Left ventricle myocardium superior (tissue), 1 donor: ENCODE data around the gene DLX6. TPM values are rescaled to one million over a fixed set of nuclear protein-coding genes. Genes with fewer than 3 reads are reported as not detected.

Source experiments
- ATAC-seq: fragments of 200-7000 bp; cut with Tn5 transposase; one replicate; pipeline ENCODE4 v1.9.1; 2020; ENCODE audit warnings: mild to moderate bottlenecking, moderate library complexity
- DNase-seq: peaks from one replicate; pipeline ENCODE4 v3.0.0-alpha.2; 2020
- intact Hi-C: fragments of 100-400 bp; cut with micrococcal nuclease; formaldehyde crosslinking; loops from one replicate; pipeline ENCODE4 v1.11.0; 2022
- total RNA-seq: library from RNA; stranded (reverse); fragmentation: NEBNext Ultra II Directional; extraction: Animal tissue kit (Norgen Biotek cat#: 25700); gene quantifications from one replicate; pipeline ENCODE4 v1.2.1, GENCODE V29; 2021
- donor health status: DM: no; HTN: yes; CAD: no; lungs with severe emphysema.

DLX6 gene
- total RNA-seq, 1 donor from 2014 or later = not detected

- DNase-seq (no peak), ATAC-seq (no peak)
- intact Hi-C loops = loop anchor here (5.0 kb wide), 1 partner anchor 1104 kb away; no protein-coding TSS in a partner anchor
These were observed 12.1 kb upstream of the DLX6 start for GRCh38 chr7:96993094-96993865.

- no peak for DNase-seq
- no peak for ATAC-seq
- intact Hi-C loops = loop anchor here (5.0 kb wide), 1 partner anchor 1103 kb away; no protein-coding TSS in a partner anchor
These were observed 11.4 kb upstream of the DLX6 start for GRCh38 chr7:96993980-96994379.

DNA sequence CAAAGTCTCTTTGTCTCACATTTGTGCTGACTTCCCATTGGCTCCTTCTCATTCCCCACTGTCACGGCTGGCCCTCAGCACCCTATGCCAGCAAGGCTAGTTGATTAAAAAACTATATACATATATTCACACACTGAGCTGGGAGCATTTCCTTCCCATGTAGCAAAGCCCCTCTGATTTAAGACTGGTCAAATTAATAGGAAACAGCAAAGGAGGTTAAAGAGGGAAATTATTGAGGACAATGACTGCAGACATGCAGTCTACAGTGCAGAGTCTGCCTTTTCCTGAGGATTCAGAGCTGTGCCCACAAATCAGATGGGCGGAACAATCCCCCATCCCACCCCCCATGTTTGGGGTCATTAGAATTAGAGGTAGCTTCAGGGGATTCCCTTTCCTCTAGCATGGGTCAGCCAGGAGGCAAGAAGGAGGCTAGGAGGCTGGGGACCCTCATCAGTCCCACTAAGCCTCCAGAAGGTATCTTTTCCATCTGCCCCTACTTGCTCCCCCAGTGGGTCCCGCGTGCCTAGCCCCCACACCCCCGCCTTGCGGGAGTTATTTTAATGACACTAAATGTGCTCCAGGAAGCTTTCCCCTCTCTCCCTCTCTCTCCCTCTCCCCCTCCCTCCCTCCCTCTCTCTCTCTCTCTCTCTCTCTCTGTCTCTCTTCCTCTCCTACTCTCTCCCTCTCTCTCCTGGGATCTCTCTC is 9.8 kb upstream of the DLX6 start:
- intact Hi-C loops = no loop called here
- DNase-seq (no peak), ATAC-seq (no peak)

GRCh38 chr7:96996111-96996957 is 9.0 kb upstream of the DLX6 start:
- intact Hi-C loops = no loop called here
- ATAC-seq = no peak
- no peak for DNase-seq

DNA sequence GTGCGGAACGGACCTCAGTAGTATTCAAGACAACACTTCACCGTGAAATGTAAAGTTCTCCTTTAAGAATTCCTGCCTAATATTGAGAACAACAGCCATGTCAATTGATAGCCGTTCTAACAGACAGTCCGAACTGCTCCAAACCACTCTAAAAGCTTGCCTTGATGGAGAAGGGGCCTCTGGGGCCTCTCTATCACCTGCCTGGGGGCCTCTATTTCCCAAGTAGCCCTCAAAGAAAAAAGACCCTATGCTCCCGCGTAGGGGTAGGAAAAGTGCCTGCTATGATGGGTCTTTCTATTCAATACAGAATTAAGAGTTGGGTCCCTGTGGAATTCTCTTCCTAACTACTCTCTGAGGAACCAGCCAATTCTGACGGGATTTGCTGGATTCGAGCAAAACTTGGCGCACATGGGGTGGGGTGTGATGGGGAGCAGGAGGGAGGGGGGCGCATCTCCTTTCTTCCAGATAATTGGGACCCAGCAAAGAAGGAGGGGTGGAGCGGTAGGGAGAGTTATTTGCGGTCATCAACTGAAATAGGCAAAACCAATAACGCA is 8.3 kb upstream of the DLX6 start:
- DNase-seq (no peak), ATAC-seq (no peak)
- intact Hi-C loops = no loop called here

DNA sequence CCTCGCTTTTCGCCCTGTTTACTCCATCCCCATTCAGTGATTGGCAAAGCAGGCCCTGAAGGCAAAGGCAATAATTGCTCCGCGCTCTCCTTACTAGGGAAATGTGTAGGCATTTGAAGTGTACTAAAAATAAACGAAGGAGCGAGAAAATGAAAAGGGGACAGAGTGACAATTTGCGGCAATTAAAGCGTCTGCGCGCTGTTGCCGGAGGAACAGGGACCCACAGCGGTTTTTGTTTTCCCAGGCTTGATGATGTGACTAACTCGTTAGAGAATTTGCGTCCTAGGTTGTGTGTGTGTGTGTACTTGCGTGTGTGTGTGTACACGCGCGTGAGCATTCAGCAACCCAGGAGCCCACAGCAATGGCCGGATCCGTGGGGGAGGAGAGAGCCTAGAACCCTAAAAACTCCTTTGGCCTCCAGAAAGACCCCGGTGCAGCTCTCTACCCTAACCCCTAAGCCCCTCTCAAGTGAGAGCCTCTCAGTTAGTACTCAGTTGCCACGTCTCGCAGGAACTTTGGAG is 7.8 kb upstream of the DLX6 start:
- intact Hi-C loops = no loop called here
- ATAC-seq (no peak), DNase-seq (no peak)

- intact Hi-C loops = no loop called here
- no peak for ATAC-seq
- DNase-seq = no peak
These were observed 7.0 kb upstream of the DLX6 start for GRCh38 chr7:96998333-96998732.

DNA sequence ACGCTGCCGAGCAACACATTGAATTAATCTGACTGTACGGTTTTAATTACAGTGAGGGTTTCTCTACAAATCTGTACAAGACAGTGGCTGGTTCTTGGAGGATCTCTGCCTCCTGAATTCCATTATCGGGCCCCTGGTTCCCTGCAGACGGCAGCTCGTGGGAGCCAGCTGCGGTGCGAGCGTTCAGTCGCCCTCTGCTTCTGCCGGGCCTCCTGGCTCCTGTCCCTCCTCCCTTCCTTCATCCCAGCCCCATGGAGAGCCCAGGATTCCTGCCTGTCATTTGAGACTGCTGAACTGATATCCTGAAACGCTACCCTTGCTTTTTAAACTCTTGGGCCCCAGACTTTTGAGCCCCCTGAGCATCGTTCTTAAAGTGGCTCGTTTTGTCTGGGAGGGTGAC is 6.6 kb upstream of the DLX6 start:
- ATAC-seq (no peak), DNase-seq (no peak)
- intact Hi-C loops = no loop called here

GRCh38 chr7:97001221-97001620 is 4.1 kb upstream of the DLX6 start:
- DNase-seq (no peak), ATAC-seq (no peak)
- intact Hi-C loops = no loop called here

GRCh38 chr7:97001656-97002554 is 3.4 kb upstream of the DLX6 start:
- ATAC-seq (no peak), DNase-seq (no peak)
- intact Hi-C loops = no loop called here

DNA sequence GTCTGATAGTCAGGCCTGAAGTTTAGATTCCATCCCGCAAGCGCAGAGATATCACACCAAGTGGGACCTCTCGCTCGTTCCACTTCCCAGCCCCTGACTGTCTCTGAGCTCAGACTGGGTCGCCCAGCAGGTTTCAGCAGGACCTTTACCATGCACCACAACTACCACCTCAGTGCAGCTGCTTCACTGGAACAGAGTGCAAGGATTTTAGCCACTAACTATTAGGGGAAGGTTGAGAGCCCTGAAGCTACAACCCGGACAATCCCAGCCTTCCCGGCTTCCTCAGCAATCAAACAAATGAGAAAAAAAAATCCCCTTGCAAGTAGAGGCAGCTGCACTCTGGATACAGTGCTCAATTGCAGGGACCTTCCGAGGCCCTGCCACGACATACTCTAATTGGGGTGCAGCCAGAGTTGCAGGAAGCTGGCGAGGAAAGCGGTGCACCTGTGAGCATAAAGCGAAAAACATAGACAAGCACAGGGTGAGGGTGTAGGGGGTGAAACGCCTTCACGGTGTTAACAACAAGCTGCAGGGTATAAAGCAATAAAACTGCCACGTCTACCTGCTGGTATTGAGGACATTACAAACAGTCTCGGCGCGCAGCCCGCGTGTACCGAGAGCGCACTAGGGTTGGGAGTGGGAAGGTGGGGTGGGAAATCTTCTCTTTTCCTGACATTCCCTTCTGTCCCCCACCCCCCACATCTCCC is 2.6 kb upstream of the DLX6 start:
- intact Hi-C loops = no loop called here
- ATAC-seq (no peak), DNase-seq (no peak)

DNA sequence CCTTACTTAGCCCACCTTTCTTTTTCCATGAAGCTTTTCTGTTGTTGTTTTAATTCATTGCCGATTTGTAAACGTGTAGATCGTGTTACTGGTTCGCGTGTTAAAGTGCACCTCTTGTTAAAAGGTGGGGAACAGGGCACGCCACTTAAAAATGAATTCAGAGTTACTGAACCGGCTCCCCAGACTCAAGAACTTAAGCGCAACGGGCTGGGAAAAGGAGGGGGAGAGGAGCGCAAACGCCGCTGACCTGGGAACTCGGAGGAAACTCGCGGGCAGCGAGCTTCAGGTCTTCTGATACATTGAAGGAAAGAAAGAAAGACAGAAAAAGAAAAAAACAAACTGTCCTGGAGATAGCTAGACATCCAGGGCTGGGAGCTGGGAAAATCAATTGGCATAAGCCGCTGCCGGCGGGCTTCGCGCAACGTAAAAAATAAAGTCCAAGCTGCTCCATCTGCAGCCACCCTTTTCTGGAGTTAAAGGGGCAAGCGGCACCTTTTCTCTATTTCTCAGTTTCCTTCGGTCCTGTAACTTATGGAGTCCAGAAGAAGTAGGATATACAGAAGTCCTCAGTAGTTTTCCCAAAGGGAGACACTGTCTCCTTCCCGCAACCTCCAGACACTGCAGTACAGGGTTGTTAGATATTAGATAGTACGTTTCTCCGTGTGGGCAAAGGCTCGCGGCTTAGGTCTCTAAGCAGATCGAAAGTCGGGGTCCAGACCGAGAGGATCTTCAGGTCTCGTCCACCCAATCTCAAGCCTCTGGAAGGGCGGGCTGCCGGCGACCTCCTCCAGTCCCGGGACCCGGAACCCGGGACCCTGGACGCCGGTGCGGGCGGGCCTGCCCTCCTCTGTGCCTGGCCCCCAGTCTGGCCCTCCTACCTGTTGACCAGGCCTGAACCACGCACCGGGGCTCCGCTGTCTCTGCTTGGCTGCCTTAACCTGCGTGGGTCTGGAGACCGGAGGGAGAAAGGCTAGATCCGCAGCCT is 1.8 kb upstream of the DLX6 start:
- ATAC-seq (no peak), DNase-seq (no peak)
- intact Hi-C loops = no loop called here

DNA sequence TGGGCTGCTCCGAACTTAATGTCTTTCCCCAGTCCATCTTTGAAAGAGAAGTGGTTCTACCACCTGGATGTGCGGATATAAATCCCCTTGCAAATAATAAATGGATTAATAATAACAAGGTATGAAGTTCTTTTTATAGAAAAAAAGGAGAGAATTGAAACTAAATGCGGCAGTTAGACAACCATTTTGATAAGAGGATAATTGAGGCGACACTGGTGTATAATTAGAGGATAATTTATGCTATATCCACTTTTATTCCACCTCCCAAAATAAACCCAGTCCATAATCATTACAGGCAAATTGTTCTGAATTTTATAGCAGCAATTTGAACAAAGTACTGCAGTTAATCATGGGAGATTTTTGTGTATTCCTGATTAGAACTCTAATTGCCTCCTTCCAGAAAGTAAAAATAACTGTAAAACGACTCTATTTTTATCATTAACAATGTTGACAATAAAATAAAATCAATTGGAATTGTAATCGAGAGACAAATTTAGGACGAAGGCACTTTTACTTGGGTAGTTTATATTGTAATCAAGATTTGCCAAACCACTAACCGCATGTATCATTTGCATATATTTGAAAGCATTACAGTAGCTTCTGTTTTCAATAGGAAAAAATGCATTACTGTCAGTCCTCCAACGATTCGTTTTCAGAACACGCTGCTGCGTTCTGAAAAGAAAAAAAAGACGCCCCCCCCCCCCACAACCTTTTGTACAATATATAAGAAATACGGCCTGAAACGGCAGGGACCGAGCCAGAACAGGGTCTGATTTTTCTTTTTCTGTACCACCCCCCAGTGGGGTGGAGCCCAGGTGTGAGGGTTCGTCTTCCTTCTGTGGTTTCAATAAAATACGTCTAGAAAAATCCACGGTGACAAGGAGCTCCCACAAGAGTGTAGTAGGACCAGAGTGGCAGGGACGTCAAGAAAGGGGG is 838 bp upstream of the DLX6 start:
- intact Hi-C loops = no loop called here
- DNase-seq (no peak), ATAC-seq (no peak)

DNA sequence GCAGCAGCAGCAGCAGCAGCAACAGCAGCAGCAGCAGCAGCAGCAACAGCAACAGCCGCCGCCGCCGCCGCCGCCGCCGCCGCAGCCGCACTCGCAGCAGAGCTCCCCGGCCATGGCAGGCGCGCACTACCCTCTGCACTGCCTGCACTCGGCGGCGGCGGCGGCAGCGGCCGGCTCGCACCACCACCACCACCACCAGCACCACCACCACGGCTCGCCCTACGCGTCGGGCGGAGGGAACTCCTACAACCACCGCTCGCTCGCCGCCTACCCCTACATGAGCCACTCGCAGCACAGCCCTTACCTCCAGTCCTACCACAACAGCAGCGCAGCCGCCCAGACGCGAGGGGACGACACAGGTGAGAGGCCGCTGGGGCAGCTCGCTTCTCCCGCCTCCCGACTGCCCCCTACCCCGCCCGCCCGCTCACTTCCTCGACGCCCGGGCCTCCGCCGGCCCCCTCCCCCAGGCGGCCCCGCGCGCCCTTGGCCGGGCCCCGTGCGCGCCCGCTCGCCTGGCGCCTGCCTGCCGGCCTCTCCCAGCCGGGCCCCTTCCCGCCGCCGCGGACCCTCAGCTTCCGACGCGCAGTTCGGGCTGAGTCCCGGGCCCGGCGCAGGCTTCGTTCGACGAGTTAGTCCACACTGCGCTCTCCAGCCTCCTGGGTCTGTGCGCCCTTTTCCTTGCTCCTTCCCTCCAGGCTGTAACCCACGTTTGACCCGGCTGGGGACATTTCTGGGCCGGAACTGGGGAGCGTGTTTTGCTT is 882 bp downstream of the DLX6 start:
- intact Hi-C loops = no loop called here
- peak; percentile 72 for ATAC-seq

More for the DNA sequence above, 882 bp downstream of the DLX6 start:
- peak; percentile 46 for DNase-seq
